Thoracic aorta (tissue), 2 donors: ENCODE measurements around the gene AMBP. TPM values are rescaled to one million over a fixed set of nuclear protein-coding genes. Genes with fewer than 3 reads are reported as not detected.

Experiments used
- ATAC-seq: fragments of 150-250 bp; one replicate; pipeline ENCODE4 v1.8.0; 2017; ENCODE audit warnings: low read depth; ENCODE audit not compliant: insufficient number of reproducible peaks, low FRiP score
- DNase-seq: peaks from one replicate; pipeline ENCODE4 v3.0.0-alpha.2; 2020; ENCODE audit warnings: low spot score
- H3K27ac ChIP-seq, 2 donors: fragments of 200-600 bp; sonication (generic); 1 replicate in 1 of 2; 2 replicates in 1 of 2; pipeline ENCODE4 v1.5.1; 2016; ENCODE audit warnings: mild to moderate bottlenecking in 2 of 2, moderate library complexity in 2 of 2
- H3K27me3 ChIP-seq: fragments of 200-600 bp; sonication (generic); replicated peaks from 2 replicates; pipeline ENCODE4 v1.6.0; 2016; ENCODE audit warnings: mild to moderate bottlenecking; ENCODE audit not compliant: insufficient read depth
- H3K36me3 ChIP-seq: fragments of 200-600 bp; sonication (generic); one replicate; pipeline ENCODE4 v1.5.1; 2016
- H3K4me1 ChIP-seq, 2 donors: fragments of 200-600 bp; sonication (generic); 1 replicate in 1 of 2; 2 replicates in 1 of 2; pipeline versions ENCODE4 v1.5.1 to v1.6.0; 2016; ENCODE audit warnings: low read depth in 2 of 2, mild to moderate bottlenecking in 1 of 2; ENCODE audit not compliant: control insufficient read depth in 1 of 2
- H3K4me3 ChIP-seq: fragments of 200-600 bp; sonication (generic); 2 replicates; pipeline ENCODE4 v1.5.1; 2016; ENCODE audit warnings: mild to moderate bottlenecking
- H3K9me3 ChIP-seq: fragments of 200-600 bp; sonication (generic); 2 replicates; pipeline ENCODE4 v1.5.1; 2016
- total RNA-seq, 2 donors: library from RNA; depleted of rRNA; stranded (reverse); fragments of >200 nt; gene quantifications; one replicate each; pipeline versions ENCODE4 v1.1.0 to v1.2.3, GENCODE V29; 2016
- TF ChIP-seq, protein P1 (sequence below): fragments of 200-600 bp; sonication (generic); IDR thresholded peaks from one replicate; pipeline ENCODE4 v1.5.1; 2019; ENCODE audit warnings: antibody characterized with exemption

AMBP gene
- total RNA-seq, 2 donors from 2014 or later = not detected

DNA sequence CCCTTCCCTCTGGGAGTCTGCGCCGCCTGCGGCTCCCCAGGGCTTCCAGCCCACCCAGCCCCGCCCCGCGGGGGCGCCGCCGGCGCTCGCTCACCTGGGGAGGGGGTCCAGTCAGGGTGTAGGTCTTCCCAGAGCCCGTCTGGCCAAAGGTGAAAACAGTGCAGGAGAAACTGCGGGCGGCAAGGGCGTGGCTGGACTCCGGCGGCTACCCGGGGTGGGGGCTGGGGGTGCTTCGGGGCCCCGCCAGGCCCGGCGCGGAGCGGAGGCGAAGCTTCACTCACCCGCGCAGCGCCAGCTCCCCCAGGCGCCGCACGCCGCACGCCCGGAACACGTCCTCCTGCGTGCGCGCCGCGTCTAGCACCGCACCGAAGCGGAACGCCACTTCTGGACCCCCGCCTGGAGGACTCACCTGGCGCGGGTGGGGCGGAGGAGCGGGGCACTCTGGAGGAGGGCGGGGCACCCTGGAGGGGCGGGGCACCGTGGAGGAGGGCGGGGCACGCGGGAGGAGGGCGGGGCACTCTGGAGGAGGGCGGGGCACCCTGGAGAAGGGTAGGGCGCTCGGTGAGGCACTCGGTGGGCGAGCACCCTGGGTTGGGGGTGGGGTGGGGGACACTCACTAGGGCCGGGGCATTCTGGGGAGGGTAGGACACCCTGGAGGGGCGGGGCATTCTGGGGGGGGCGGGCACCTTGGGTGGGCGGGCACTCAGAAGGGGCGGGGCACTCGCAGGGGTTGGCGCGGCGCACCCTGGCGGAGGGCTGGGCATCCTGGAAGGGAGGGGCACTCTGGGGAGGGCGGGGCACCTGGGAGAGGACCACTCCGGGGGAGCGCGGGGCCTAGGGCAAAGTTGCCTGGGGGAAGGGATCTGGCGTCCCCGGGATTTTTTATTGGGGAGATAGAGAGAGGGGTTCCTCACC is 20.2 kb upstream of the AMBP start:
- Histone ChIP-seq H3K27ac (no peak overlapping the region), H3K9me3 (no peaks in the 10 kb centered on the region), H3K27me3 (no peaks in the 10 kb centered on the region), H3K4me1 (peaks cover 4 to 7% of the 10 kb centered on the region in 2 donors), H3K36me3 (no peaks in the 10 kb centered on the region), H3K4me3 (peak overlapping the region; percentile 72)
- ATAC-seq (no peak), DNase-seq (no peak)
- TF ChIP-seq, protein P1, sequence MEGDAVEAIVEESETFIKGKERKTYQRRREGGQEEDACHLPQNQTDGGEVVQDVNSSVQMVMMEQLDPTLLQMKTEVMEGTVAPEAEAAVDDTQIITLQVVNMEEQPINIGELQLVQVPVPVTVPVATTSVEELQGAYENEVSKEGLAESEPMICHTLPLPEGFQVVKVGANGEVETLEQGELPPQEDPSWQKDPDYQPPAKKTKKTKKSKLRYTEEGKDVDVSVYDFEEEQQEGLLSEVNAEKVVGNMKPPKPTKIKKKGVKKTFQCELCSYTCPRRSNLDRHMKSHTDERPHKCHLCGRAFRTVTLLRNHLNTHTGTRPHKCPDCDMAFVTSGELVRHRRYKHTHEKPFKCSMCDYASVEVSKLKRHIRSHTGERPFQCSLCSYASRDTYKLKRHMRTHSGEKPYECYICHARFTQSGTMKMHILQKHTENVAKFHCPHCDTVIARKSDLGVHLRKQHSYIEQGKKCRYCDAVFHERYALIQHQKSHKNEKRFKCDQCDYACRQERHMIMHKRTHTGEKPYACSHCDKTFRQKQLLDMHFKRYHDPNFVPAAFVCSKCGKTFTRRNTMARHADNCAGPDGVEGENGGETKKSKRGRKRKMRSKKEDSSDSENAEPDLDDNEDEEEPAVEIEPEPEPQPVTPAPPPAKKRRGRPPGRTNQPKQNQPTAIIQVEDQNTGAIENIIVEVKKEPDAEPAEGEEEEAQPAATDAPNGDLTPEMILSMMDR = no peak

DNA sequence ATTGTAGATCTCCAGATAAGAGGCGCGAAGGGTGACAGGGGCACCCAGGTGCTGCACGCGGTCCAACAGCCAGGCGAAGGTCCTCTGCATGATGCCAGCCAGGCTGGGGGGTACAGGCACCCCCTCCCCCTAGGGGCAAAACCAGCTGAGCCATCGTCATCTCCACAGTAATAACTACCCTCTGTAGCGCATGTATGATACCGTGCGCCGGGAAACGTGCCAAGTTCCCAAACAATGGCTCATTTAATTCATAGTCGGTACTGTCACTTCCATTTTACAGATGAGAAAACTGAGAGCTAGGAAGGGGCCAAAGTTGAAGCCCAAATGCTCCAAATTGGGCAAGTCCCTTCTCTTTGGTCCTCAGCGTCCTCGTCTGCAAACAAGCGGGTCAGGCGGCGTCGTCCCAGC is 19.5 kb upstream of the AMBP start:
- no peaks in the 10 kb centered on the region for H3K9me3 ChIP-seq
- H3K4me3 ChIP-seq = peak overlapping the region; percentile 72
- no peak for ATAC-seq
- no peak for DNase-seq
- TF ChIP-seq, protein P1 = no peak
- H3K36me3 ChIP-seq = no peaks in the 10 kb centered on the region
- no peak overlapping the region for H3K27ac ChIP-seq
- peaks cover 4 to 7% of the 10 kb centered on the region in 2 donors for H3K4me1 ChIP-seq
- no peaks in the 10 kb centered on the region for H3K27me3 ChIP-seq

DNA sequence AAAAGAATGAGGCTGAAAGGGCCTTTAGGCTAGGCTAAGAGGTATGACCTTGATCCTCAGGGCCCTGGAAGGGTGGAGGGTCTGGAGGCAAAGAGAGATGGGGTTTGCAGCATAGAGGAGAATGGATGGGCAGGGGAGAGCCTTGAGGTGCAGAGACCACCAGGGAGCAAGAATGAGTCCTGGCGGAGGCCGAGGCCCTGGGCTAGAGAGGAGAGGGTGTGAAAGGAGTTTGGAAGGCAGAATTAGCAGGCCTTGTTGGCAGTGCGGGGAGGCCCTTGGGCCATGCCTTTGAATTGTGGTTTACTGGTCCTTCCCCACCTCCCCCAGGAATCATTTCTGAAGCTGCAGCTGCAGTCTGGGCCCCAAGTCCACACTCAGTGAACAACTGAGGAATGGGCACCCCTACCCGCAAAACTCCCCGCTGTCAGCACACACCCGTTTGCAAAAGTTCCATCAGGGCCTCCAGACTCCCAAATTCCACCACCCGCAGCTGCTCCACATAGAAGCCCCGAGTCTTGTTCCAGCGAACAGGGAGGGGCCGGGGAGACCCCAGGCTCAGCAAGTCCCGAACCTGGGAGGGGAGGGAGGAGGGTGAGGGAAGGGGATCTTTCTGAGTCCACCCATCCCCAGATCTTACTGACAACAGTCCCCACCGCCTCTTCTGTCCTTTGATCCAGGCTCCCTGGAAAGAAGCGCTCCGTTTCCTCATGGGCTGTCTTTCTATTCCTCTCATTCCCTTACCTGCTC is 18.9 kb upstream of the AMBP start:
- no peak overlapping the region for H3K27ac ChIP-seq
- no peaks in the 10 kb centered on the region for H3K9me3 ChIP-seq
- no peaks in the 10 kb centered on the region for H3K27me3 ChIP-seq
- ATAC-seq (no peak), DNase-seq (no peak)
- peaks cover 4 to 7% of the 10 kb centered on the region in 2 donors for H3K4me1 ChIP-seq
- H3K4me3 ChIP-seq = no peak overlapping the region
- TF ChIP-seq, protein P1 = no peak
- no peaks in the 10 kb centered on the region for H3K36me3 ChIP-seq

DNA sequence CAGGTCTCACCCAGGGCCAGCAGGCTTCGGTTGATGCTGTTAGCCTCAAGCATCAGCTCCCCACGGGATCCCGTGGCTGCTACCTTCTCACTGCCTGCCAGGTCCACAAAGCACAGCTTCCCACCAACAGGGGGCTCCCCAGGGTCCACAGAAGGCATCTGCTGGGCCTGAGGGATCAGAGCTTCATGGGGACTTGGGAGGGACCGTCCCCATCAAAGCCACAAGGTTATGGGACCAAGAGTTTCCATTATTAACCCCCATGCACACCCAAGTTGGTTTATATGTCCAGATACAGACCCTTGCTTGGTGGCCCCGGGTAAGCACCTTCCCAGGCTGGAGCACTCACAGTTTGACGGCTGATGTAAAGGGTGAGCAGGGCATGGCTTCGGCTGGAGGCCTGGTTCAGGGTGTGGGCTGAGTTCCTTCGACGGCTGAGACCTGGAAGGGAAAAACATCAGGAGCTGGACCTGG is 18.0 kb upstream of the AMBP start:
- Histone ChIP-seq H3K4me3 (no peak overlapping the region), H3K27ac (no peak overlapping the region), H3K9me3 (no peaks in the 10 kb centered on the region), H3K36me3 (no peaks in the 10 kb centered on the region), H3K4me1 (peaks cover 4 to 7% of the 10 kb centered on the region in 2 donors), H3K27me3 (no peaks in the 10 kb centered on the region)
- ATAC-seq (no peak), DNase-seq (no peak)
- TF ChIP-seq, protein P1 = no peak

DNA sequence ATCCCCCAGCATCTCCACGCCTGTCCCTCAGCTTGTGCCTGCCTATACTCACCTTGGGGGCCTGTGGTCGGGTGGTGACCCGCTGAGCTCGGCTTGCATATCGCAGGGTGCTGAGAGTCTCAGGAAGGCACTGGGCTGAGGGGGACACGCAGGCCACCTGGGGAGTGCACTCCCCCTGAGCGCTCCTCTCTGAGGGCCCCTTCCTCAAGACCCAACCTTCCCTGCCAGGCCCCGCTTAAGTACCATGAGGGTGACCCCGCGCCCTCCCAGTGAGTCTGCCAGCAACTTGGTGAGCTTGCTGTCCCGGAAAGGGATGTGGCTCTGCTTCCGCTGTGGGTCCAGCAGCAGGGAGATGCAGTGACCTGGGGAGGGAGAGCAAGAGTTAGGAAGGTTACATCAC is 16.9 kb upstream of the AMBP start:
- ATAC-seq (no peak), DNase-seq (no peak)
- Histone ChIP-seq H3K4me3 (no peak overlapping the region), H3K4me1 (peaks cover 4 to 7% of the 10 kb centered on the region in 2 donors), H3K27ac (no peak overlapping the region), H3K36me3 (no peaks in the 10 kb centered on the region), H3K27me3 (no peaks in the 10 kb centered on the region), H3K9me3 (no peaks in the 10 kb centered on the region)
- TF ChIP-seq, protein P1 = no peak
